MCF 10A (cell line): ENCODE results near the gene MYRF. TPM values are rescaled to one million over a fixed set of nuclear protein-coding genes. Genes with fewer than 3 reads are reported as not detected.

ENCODE experiments used
- BruUV-seq: library from RNA; stranded (reverse); fragments of 400-500 nt; replicated peaks from 2 replicates; lab custom pipeline; 2021; lab: Mats Ljungman, UMichigan
- CTCF ChIA-PET: fragments of 300-600 bp; sonication (Branson Sonifier 250); formaldehyde crosslinking; extraction: SDS; loops from one replicate; lab custom pipeline; 2021; ENCODE audit warnings: antibody characterized with exemption, inconsistent platforms; lab: Yijun Ruan, JAX
- POLR2A ChIA-PET: fragments of 300-600, 350-650 bp; sonication (Branson Sonifier 250); formaldehyde crosslinking; extraction: SDS; loops from one replicate; lab custom pipeline; 2020; ENCODE audit warnings: antibody characterized with exemption, inconsistent platforms; lab: Yijun Ruan, JAX
- DNase-seq: peaks from one replicate; pipeline ENCODE4 v3.0.0-alpha.2; 2018; ENCODE audit not compliant: unreplicated experiment
- H3K27ac Mint-ChIP-seq: one replicate; pipeline ENCODE4 v1.8.0; 2022; ENCODE audit warnings: mild to moderate bottlenecking, low read depth, mixed read lengths; ENCODE audit not compliant: unreplicated experiment
- H3K27me3 Mint-ChIP-seq: one replicate; pipeline ENCODE4 v1.8.0; 2022; ENCODE audit warnings: mixed read lengths; ENCODE audit not compliant: insufficient read depth, unreplicated experiment
- H3K36me3 Mint-ChIP-seq: one replicate; pipeline ENCODE4 v1.8.0; 2022; ENCODE audit warnings: mild to moderate bottlenecking, moderate library complexity, mixed read lengths; ENCODE audit not compliant: insufficient read depth, unreplicated experiment
- H3K4me1 Mint-ChIP-seq: one replicate; pipeline ENCODE4 v1.8.0; 2022; ENCODE audit warnings: mixed read lengths; ENCODE audit not compliant: insufficient read depth, unreplicated experiment
- H3K4me3 Mint-ChIP-seq: one replicate; pipeline ENCODE4 v1.8.0; 2022; ENCODE audit warnings: mild to moderate bottlenecking, moderate library complexity, mixed read lengths; ENCODE audit not compliant: unreplicated experiment
- H3K9me3 Mint-ChIP-seq: one replicate; pipeline ENCODE4 v1.8.0; 2022; ENCODE audit warnings: mixed read lengths; ENCODE audit not compliant: unreplicated experiment
- intact Hi-C: fragments of 100-400 bp; cut with micrococcal nuclease; formaldehyde crosslinking; loops from 2 replicates; pipeline ENCODE4 v1.14.1; 2022
- total RNA-seq: library from RNA; stranded (reverse); gene quantifications from 2 replicates; pipeline ENCODE4 v1.2.3, GENCODE V29; 2022
- TF ChIP-seq, protein P1 (sequence below): fragments of 200-600 bp; IDR thresholded peaks from one replicate; pipeline ENCODE4 v1.8.0; 2022; ENCODE audit warnings: antibody characterized with exemption, mild to moderate bottlenecking; ENCODE audit not compliant: unreplicated experiment

Gene MYRF
- total RNA-seq, 1 experiment from 2014 or later: 0.16 TPM

DNA sequence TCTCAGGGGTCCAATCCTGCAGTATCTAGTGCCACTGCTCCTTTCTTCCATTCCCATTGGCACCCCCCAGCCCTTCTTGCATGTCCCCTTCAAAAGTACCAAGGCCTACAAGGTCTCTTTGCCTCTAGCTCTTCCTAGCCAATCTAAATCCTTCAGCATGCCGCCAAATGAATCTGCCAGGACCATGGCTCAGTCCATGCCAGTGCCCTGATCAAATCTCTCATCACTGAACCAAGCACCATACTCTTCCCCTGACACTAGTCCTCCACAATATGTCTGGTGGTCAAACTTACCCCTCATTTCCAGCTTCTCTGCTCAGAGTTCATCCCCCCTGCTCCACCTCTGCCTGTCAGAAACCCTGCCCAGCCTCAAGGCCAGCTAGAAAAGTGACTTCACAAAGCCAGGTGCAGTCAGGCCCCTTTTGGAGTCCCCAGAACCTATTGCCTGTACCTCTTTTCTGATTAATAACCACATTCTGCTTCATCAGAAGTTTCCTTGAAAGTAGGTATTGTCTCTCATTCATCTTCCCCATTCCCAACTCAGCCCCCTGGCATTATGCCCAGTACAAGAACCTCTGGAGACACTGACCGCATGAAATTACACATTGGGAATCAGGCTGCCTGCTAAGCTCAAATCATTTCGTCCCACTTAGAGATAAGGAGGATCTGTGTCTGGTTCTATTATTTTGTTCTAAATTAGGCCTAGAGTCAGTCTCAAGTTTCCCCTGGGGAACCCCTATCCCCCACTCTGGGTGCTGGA, 51.6 kb downstream of the MYRF start:
- Mint-ChIP-seq H3K27ac (no peak overlapping the region), H3K4me1 (no peaks in the 10 kb centered on the region), H3K9me3 (no peaks in the 10 kb centered on the region), H3K36me3 (peaks cover 46% of the 10 kb centered on the region), H3K4me3 (no peak overlapping the region), H3K27me3 (no peaks in the 10 kb centered on the region)
- ChIA-PET POLR2A (no interaction called here), CTCF (interaction anchor here (0.6 to 1.6 kb wide), 3 partner anchors 95 to 303 kb away, joined by 4 to 6 read pairs (median 4); no protein-coding TSS in a partner anchor)
- intact Hi-C loops: no loop called here
- DNase-seq: no peak
- TF ChIP-seq, protein P1, sequence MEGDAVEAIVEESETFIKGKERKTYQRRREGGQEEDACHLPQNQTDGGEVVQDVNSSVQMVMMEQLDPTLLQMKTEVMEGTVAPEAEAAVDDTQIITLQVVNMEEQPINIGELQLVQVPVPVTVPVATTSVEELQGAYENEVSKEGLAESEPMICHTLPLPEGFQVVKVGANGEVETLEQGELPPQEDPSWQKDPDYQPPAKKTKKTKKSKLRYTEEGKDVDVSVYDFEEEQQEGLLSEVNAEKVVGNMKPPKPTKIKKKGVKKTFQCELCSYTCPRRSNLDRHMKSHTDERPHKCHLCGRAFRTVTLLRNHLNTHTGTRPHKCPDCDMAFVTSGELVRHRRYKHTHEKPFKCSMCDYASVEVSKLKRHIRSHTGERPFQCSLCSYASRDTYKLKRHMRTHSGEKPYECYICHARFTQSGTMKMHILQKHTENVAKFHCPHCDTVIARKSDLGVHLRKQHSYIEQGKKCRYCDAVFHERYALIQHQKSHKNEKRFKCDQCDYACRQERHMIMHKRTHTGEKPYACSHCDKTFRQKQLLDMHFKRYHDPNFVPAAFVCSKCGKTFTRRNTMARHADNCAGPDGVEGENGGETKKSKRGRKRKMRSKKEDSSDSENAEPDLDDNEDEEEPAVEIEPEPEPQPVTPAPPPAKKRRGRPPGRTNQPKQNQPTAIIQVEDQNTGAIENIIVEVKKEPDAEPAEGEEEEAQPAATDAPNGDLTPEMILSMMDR: no peak
- BruUV-seq: no TSS peak

DNA sequence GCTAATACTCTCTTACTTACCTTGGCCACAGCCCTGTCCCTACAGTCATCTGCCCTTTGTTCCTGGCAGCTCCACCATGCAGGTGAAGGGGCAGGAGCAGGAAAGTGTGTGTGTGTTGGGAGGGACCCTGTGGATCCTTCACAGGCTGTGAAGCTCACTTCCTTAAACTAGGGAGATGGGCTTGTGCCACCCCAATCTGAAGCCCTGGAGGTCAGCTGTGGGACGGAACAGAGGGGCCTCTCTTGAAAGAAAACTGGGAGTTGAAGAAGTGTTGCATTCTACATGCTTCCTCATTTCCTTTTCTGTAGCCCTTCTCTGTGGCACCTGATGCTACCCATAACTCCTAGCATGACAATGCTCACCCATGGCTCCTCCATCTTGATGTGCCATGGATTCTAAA, 52.7 kb downstream of the MYRF start:
- H3K27me3 Mint-ChIP-seq: no peaks in the 10 kb centered on the region
- H3K4me1 Mint-ChIP-seq: no peaks in the 10 kb centered on the region
- no peak for DNase-seq
- peaks cover 46% of the 10 kb centered on the region for H3K36me3 Mint-ChIP-seq
- TF ChIP-seq, protein P1: no peak
- POLR2A ChIA-PET: no interaction called here
- intact Hi-C loops: no loop called here
- H3K4me3 Mint-ChIP-seq: no peak overlapping the region
- no TSS peak for BruUV-seq
- no peak overlapping the region for H3K27ac Mint-ChIP-seq
- CTCF ChIA-PET: interaction anchor here (0.7 to 3.6 kb wide), 5 partner anchors 8 to 304 kb away, joined by 3 to 47 read pairs (median 3); no protein-coding TSS in a partner anchor
- no peaks in the 10 kb centered on the region for H3K9me3 Mint-ChIP-seq

DNA sequence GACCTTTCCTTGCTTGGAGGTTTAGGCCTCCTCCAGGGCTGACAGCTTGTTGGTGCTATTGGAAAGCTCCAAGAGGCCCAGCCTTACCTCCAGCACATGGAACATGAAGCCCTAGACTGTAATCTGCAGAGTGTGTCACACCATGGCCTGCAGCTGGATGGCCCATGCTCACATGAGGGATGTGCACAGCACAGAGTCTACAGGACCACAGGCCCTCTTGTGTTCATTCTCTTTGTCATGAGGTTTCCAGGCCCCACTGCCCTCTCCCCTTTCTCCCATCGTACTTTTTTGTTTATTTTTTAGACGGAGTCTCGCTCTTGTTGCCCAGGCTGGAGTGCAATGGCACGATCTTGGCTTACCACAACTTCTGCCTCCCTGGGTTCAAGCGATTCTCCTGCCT, 54.3 kb downstream of the MYRF start:
- no peak overlapping the region for H3K27ac Mint-ChIP-seq
- no peaks in the 10 kb centered on the region for H3K27me3 Mint-ChIP-seq
- BruUV-seq: no TSS peak
- intact Hi-C loops: no loop called here
- no peaks in the 10 kb centered on the region for H3K9me3 Mint-ChIP-seq
- DNase-seq: no peak
- H3K4me1 Mint-ChIP-seq: peaks cover under 1% of the 10 kb centered on the region
- H3K36me3 Mint-ChIP-seq: peaks cover 55% of the 10 kb centered on the region
- POLR2A ChIA-PET: interaction anchor here (0.6 kb wide), 1 partner anchor 96 kb away, joined by 3 read pairs; no protein-coding TSS in a partner anchor
- CTCF ChIA-PET: interaction anchor here (0.5 to 3.6 kb wide), 6 partner anchors 10 to 275 kb away, joined by 3 to 47 read pairs (median 6); no protein-coding TSS in a partner anchor
- TF ChIP-seq, protein P1: no peak
- no peak overlapping the region for H3K4me3 Mint-ChIP-seq

DNA sequence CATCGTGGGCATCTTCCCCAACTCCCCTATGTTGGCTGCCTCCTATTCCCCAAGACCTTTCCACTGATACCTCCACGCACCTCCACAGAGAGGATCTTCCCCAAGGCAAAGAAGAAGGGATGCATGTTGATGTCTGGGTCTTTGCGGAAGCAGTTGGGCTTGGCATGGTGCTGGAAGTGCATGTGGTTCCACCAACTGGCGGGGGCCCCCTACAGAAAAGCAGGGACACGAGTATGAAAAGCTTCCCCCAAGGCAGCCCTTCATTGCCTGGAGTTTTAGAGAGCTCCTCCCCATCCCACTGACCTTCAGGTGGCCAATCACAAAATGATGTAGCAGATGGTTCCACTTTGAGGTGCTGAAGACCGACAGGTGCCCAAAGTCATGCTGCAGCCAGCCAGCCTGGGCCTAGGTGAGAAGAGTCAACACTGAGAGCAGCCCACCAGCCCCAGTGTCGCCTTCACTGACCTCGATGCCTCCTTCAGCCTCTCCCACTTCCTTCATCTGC, 58.3 kb downstream of the MYRF start:
- CTCF ChIA-PET: interaction anchor here (0.5 to 2.3 kb wide), 2 partner anchors 14 to 136 kb away, joined by 4 to 20 read pairs; no protein-coding TSS in a partner anchor
- BruUV-seq: no TSS peak

More for the DNA sequence above, 58.3 kb downstream of the MYRF start:
- POLR2A ChIA-PET: interaction anchor here (0.6 kb wide), 1 partner anchor 350 kb away, joined by 3 read pairs; no protein-coding TSS in a partner anchor
- peaks cover 14% of the 10 kb centered on the region for H3K4me1 Mint-ChIP-seq
- peaks cover 55% of the 10 kb centered on the region for H3K36me3 Mint-ChIP-seq
- H3K4me3 Mint-ChIP-seq: no peak overlapping the region
- H3K27ac Mint-ChIP-seq: no peak overlapping the region
- no peaks in the 10 kb centered on the region for H3K9me3 Mint-ChIP-seq
- no peaks in the 10 kb centered on the region for H3K27me3 Mint-ChIP-seq
- no peak for DNase-seq
- TF ChIP-seq, protein P1: no peak
- intact Hi-C loops: no loop called here
